Stimulated activated CD4-positive, alpha-beta T cell treated with anti-CD3 and anti-CD28 coated beads, Interleukin-2, amount 100 ng/mL, for 48 hours (primary cell): ENCODE data around the gene C2orf76.

Source experiments
- DNase-seq, 2 donors: peaks; one replicate each; pipeline ENCODE4 v3.0.0-alpha.2; 2020

The C2orf76 gene

DNA sequence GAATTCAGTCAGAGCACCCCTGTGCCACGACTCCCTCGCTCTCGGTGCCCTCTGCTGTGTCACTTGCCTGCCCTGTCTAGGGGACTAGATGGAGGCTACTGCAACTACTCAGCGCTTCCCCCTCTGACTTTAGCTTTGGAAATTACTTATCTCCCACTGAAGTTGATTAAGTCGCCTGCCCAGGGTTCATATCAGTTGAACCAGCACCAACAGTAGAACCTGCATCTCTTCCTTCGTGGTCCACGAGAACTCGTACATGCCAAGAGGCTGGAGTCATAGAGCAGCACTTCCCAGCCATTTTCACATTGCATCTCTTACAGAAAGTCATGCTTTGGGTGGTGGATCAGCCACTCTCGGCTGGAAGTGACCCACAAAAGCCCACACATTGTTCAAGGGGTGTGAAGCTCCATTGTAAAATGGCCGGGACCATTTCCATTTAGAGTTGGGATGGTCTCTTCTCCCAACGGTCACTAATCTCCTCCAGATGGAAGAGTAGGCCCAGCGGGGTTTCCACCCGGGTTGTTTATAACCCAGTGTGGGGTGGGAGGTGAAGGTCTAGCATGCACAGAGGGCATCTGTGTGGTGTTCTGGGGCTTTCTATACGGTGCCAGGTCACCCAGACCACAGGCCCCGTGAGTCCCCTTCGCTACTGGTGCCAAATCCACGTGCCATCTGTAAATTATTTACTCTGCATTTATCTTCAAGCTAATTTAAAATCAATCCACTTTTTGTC, 105.0 kb downstream of the C2orf76 start:
- DNase-seq: no peak

- DNase-seq: no peak
Measured at GRCh38 chr2:119260646-119261492, 105.8 kb downstream of the C2orf76 start.

DNA sequence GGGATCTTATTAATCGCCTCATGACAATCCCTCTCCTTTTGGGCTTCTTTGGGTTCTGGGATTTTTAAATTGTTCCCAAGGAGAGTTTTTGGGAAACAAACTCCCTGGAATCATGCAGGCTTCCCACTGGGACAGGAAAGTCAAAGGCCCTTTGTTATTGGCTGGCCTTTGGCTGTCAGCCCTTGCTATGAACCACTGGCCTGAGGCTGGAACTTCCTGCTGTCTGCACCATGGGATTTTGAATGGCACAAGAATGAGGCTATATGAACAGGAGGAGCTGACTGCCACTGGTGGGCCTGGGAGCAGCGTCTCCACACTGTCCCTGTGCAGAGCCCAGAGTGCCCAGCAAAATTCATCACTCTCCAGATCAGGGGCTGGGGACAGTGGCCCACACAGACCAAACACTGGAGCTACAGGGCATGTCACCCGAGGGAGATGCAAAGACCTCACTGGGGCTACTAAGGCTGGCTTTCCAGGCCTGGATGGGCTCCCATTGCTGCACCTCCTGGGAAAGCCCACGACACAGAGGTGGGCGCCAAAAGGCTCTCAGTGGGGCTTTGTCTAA, 107.3 kb downstream of the C2orf76 start:
- DNase-seq: no peak

DNA sequence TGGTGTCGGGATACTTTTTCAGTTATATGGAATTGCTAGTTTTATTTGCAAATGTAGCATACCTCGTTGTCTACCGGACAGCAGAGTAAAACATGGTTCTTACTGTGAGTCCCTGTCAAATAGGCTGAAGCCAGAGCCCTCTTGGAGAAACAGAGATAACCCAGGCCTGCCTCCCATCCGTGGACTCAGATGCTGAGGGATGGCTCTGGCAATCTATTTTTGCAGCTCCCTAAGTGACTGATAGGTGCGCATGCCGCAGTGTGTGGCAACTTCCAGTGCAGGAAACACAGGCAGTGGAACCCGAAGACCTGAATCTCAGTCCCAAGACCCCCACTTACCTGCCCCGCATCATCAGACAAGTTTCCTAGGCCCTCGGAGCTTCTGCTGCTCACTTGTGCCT, 109.4 kb downstream of the C2orf76 start:
- DNase-seq: no peak

GRCh38 chr2:119256582-119256921, 110.1 kb downstream of the C2orf76 start:
- no peak for DNase-seq

DNA sequence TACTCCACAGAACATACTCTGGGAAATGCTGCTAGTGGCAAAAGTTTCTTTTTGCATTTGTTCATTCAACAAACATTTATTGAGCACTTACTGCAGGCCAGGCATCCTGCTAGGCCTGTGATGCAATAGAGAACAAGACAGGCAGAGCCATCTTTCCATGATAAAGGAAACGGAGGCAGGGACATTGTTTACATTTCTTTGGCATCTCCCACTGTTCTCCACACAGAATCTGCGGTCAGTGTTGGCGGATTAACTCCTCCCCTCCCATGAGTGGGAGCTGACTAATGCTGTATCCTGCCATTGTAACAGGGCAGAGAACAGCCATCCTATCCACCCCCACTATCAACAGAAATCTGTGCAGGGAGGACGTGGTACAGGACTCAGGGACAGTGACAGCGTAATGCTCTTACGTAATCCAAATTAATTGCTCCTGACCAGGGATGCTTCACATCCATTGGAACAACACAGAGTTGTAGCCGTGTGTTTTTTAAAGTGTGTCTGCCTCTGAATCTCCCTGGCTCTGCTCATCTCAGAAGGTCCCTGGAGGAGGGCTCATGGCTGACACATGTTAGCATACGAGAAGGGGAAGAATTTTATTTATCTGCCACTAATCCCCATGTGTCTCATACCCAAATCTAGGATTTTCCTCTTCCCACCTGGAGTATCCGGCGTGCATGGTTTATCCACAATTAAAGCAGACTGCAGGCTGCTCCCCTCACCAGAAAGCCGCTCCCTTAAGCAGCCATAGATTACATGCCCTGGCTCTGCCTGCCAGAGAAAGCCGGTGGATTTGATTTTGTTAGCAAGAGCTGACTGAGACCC, 110.7 kb downstream of the C2orf76 start:
- no peak for DNase-seq

DNA sequence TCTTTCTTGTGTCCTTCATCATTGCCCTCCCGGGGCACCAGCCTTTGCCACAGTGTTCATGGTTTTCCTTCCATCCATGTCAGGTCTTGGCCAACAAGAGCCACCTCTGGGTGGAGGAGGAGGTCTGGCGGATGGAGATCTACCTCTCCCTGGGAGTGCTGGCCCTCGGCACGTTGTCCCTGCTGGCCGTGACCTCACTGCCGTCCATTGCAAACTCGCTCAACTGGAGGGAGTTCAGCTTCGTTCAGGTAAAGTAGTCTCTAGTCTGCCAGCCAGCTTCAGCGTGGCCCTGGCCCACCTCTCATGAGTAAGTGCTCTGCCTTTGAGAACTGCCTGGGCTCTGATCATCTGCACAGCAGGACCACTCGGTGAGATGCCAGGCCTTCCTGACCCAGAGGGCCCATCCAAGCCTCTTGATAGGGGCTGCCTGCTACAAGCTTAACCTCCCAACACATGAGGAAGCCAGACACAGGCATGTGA, 112.0 kb downstream of the C2orf76 start:
- no peak for DNase-seq

DNA sequence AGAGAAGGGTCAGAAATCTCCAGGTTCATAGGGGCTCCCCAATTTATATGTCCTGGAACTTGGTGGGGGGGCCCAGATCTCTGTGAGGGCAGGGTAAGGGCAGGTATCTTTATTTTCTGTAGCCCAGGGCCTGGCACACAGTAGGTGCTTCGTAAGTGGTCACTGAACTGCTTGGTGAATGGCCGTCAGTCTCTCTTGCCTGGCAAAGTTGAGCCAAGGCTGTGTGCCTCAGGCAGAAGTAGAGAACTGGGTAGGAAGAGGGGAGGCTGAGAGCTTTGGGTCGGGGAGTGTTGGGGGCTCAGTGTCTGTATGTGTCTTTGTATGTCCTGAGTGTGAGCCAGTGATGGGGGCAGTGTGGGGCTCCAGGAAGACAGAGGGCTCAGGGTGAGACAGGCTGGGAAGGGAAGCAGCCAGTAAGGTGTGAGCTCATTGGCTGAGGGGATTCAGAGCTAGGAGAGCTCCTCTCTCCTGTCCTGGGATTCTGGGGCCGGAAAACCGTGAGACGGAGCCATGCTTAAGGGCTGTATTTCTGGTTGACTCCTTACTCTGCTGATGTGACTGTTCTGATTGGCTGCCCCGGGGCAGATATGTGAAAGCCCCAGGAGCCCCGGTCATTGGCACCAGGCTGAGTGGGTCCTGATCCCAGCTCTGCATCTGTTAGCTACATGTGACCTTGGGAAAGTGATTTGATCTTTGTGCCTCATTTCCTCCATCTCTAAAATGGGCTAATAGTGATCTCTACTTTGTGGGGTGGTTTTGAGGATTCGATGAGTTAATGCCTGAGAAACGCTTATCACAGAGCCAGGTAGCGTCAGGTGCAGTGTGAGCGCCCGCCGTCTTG, 112.7 kb downstream of the C2orf76 start:
- no peak for DNase-seq

DNA sequence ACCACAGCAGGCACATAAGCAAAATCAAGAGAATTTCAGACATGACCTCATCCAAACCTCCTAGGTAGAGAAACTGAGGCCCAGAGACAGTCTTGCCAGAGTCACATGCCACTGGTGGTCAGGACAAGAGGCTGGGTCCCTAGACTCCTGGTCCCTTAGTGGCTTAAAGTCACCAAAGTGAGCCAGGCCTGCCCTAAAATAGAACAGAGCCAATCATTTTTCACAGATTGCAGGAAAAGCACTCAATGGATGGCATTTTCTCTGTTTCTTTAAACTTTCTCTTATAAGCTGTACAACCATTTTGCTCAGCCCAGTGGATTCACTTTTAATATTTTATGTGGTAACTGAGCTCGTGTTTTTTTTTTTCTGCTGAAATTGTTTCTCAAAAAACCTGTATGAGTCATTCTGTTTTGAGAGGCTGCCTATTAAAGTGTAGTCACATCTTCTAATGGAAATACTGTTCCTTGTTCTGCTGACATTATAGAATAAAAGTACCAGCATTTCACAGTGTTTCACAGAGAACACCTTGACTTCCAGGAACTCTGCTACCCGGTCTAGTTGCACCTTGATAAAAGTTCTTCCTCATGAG, 113.4 kb downstream of the C2orf76 start:
- no peak for DNase-seq
